ENCODE measurements around the gene FBLN1. TPM values are rescaled to one million over a fixed set of nuclear protein-coding genes. Genes with fewer than 3 reads are reported as not detected.

The FBLN1 gene
- total RNA-seq, 1 experiment from 2014 or later = 183 TPM

DNA sequence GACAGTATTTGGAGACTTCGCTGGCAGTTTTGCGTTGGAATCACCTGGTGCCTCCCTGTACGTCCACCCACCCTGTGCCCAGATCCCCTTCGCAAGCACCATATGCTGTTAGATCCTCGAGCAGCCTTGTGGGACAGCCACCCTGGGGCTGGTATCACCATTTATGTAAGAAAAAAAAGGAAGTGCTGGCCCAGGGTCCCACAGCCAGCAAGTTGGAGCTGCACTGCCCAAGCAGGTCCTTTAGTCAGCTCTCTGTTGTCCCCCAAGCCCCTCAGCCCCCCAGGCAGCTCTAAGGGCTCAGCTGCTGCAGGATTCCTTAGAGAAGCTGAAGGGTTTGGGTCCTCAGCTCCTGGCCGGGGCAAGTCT, 80.3 kb downstream of the FBLN1 start (continued):
- TF ChIP-seq, protein P1, sequence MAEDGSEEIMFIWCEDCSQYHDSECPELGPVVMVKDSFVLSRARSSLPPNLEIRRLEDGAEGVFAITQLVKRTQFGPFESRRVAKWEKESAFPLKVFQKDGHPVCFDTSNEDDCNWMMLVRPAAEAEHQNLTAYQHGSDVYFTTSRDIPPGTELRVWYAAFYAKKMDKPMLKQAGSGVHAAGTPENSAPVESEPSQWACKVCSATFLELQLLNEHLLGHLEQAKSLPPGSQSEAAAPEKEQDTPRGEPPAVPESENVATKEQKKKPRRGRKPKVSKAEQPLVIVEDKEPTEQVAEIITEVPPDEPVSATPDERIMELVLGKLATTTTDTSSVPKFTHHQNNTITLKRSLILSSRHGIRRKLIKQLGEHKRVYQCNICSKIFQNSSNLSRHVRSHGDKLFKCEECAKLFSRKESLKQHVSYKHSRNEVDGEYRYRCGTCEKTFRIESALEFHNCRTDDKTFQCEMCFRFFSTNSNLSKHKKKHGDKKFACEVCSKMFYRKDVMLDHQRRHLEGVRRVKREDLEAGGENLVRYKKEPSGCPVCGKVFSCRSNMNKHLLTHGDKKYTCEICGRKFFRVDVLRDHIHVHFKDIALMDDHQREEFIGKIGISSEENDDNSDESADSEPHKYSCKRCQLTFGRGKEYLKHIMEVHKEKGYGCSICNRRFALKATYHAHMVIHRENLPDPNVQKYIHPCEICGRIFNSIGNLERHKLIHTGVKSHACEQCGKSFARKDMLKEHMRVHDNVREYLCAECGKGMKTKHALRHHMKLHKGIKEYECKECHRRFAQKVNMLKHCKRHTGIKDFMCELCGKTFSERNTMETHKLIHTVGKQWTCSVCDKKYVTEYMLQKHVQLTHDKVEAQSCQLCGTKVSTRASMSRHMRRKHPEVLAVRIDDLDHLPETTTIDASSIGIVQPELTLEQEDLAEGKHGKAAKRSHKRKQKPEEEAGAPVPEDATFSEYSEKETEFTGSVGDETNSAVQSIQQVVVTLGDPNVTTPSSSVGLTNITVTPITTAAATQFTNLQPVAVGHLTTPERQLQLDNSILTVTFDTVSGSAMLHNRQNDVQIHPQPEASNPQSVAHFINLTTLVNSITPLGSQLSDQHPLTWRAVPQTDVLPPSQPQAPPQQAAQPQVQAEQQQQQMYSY (CRISPR knock-in tag; IDR thresholded peaks at IDR 0.05) = no peak
- TF ChIP-seq GTF2I (CRISPR knock-in tag; conservative IDR thresholded peaks at IDR 0.05) = no peak
- TF ChIP-seq E2F1 (CRISPR knock-in tag; IDR thresholded peaks at IDR 0.05) = no peak
- no peak for TF ChIP-seq SOX15 (CRISPR knock-in tag; IDR thresholded peaks at IDR 0.05)
- TF ChIP-seq, protein P2, sequence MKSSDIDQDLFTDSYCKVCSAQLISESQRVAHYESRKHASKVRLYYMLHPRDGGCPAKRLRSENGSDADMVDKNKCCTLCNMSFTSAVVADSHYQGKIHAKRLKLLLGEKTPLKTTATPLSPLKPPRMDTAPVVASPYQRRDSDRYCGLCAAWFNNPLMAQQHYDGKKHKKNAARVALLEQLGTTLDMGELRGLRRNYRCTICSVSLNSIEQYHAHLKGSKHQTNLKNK (CRISPR knock-in tag; IDR thresholded peaks at IDR 0.05) = no peak
- no peak for TF ChIP-seq ZNF263 (CRISPR knock-in tag; IDR thresholded peaks at IDR 0.05; ENCODE audit: low read depth)
- no peak for TF ChIP-seq NFYB (CRISPR knock-in tag; conservative IDR thresholded peaks at IDR 0.05; ENCODE audit: low read depth)
- no peak for TF ChIP-seq ZNF121 (CRISPR knock-in tag; IDR thresholded peaks at IDR 0.05)

DNA sequence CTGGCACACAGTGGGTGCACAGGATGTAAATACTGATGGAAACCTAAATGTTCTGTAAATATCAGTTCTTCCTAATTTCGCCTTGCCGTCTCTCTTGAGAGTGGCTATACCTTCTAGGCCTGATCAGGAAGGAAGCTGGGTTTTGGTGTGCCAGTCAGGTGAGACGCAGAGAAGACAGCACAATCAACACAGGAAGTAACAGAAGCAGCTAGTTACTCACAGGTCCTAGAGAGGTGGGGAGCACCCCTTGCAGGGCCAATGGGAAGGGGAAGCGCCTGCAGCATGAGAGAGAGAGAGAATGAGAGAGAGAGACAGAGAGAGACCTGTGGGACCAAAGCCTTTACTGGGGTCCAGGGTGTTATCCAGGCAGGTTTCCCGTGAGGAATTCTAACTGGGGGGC, 80.8 kb downstream of the FBLN1 start:
- H3K4me1 Mint-ChIP-seq = peaks cover 14% of the 10 kb centered on the region
- no peak overlapping the region for H3K27ac Mint-ChIP-seq
- POLR2A ChIA-PET = interaction anchor here (0.6 kb wide), 1 partner anchor 785 kb away, joined by 3 read pairs; no protein-coding TSS in a partner anchor
- H3K9me3 Mint-ChIP-seq = no peaks in the 10 kb centered on the region
- no peaks in the 10 kb centered on the region for H3K27me3 Mint-ChIP-seq (ENCODE audit: low read depth)
- CTCF ChIA-PET = interaction anchor here (0.7 to 1.2 kb wide), 4 partner anchors 141 to 423 kb away, joined by 3 read pairs; no protein-coding TSS in a partner anchor
- TF ChIP-seq, protein P1 (CRISPR knock-in tag; IDR thresholded peaks at IDR 0.05) = no peak
- TF ChIP-seq TP53 (CRISPR knock-in tag; IDR thresholded peaks at IDR 0.05) (no peak), NR1H2 (CRISPR knock-in tag; IDR thresholded peaks at IDR 0.05) (no peak), ZNF671 (CRISPR knock-in tag; IDR thresholded peaks at IDR 0.05) (no peak), ZNF416 (CRISPR knock-in tag; IDR thresholded peaks at IDR 0.05) (no peak), SMAD3 (CRISPR knock-in tag; IDR thresholded peaks at IDR 0.05; ENCODE audit: borderline replicate concordance) (no peak), ZBTB21 (CRISPR knock-in tag; IDR thresholded peaks at IDR 0.05; ENCODE audit: borderline replicate concordance) (no peak), MYBL2 (CRISPR knock-in tag; IDR thresholded peaks at IDR 0.05) (no peak), USF2 (CRISPR knock-in tag; IDR thresholded peaks at IDR 0.05) (no peak)
- no peak for DNase-seq (ENCODE audit: low spot score)
- no peak for ATAC-seq
- no peak overlapping the region for H3K4me3 Mint-ChIP-seq
- no peaks in the 10 kb centered on the region for H3K36me3 Mint-ChIP-seq
